ENCODE measurements around the gene HNRNPL.

The HNRNPL gene

GRCh38 chr19:38788478-38789243, 61.1 kb downstream of the HNRNPL start, which contains the start of gene LGALS7B:
LGALS7B (plus strand) TSS chr19:38789200; CDS start chr19:38789227, 27 bp downstream.
- no peak for DNase-seq
- TF ChIP-seq, protein P1, sequence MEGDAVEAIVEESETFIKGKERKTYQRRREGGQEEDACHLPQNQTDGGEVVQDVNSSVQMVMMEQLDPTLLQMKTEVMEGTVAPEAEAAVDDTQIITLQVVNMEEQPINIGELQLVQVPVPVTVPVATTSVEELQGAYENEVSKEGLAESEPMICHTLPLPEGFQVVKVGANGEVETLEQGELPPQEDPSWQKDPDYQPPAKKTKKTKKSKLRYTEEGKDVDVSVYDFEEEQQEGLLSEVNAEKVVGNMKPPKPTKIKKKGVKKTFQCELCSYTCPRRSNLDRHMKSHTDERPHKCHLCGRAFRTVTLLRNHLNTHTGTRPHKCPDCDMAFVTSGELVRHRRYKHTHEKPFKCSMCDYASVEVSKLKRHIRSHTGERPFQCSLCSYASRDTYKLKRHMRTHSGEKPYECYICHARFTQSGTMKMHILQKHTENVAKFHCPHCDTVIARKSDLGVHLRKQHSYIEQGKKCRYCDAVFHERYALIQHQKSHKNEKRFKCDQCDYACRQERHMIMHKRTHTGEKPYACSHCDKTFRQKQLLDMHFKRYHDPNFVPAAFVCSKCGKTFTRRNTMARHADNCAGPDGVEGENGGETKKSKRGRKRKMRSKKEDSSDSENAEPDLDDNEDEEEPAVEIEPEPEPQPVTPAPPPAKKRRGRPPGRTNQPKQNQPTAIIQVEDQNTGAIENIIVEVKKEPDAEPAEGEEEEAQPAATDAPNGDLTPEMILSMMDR (IDR thresholded peaks at IDR 0.05; ENCODE audit: low read depth, low read length), result no peak
- Histone ChIP-seq H3K27ac (no peak within 1 kb of the TSS), H3K4me3 (ENCODE audit: low read depth, low read length) (no peak within 1 kb of the TSS), H3K36me3 (no peaks in the 10 kb centered on the region), H3K27me3 (ENCODE audit: insufficient read depth, low read depth, severe bottlenecking) (no peaks in the 10 kb centered on the region), H3K9me3 (ENCODE audit: severe bottlenecking) (no peaks in the 10 kb centered on the region)

GRCh38 chr19:38786572-38787265, 63.1 kb downstream of the HNRNPL start:
- H3K27ac ChIP-seq, result no peak overlapping the region
- no peak for DNase-seq
- H3K27me3 ChIP-seq (ENCODE audit: insufficient read depth, low read depth, severe bottlenecking), result no peaks in the 10 kb centered on the region
- no peak overlapping the region for H3K4me3 ChIP-seq (ENCODE audit: low read depth, low read length)
- no peaks in the 10 kb centered on the region for H3K9me3 ChIP-seq (ENCODE audit: severe bottlenecking)
- TF ChIP-seq, protein P1 (IDR thresholded peaks at IDR 0.05; ENCODE audit: low read depth, low read length), result no peak
- H3K36me3 ChIP-seq, result no peaks in the 10 kb centered on the region
